ENCODE results near the gene SEMA4G.

The SEMA4G gene, protein sequence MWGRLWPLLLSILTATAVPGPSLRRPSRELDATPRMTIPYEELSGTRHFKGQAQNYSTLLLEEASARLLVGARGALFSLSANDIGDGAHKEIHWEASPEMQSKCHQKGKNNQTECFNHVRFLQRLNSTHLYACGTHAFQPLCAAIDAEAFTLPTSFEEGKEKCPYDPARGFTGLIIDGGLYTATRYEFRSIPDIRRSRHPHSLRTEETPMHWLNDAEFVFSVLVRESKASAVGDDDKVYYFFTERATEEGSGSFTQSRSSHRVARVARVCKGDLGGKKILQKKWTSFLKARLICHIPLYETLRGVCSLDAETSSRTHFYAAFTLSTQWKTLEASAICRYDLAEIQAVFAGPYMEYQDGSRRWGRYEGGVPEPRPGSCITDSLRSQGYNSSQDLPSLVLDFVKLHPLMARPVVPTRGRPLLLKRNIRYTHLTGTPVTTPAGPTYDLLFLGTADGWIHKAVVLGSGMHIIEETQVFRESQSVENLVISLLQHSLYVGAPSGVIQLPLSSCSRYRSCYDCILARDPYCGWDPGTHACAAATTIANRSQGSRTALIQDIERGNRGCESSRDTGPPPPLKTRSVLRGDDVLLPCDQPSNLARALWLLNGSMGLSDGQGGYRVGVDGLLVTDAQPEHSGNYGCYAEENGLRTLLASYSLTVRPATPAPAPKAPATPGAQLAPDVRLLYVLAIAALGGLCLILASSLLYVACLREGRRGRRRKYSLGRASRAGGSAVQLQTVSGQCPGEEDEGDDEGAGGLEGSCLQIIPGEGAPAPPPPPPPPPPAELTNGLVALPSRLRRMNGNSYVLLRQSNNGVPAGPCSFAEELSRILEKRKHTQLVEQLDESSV

GRCh38 chr10:100969187-100970075 is at the start of gene SEMA4G:
SEMA4G (plus strand) TSS chr10:100969504; CDS start chr10:100972913, 3,409 bp downstream.
- in situ Hi-C loops (cut with HindIII; ENCODE audit: low sequenced_read_pairs), result no loop called here

GRCh38 chr10:100923580-100923979 is 45.7 kb upstream of the SEMA4G start:
- in situ Hi-C loops (cut with HindIII; ENCODE audit: low sequenced_read_pairs), result no loop called here

GRCh38 chr10:100927266-100927665 is 42.0 kb upstream of the SEMA4G start:
- in situ Hi-C loops (cut with HindIII; ENCODE audit: low sequenced_read_pairs), result no loop called here

DNA sequence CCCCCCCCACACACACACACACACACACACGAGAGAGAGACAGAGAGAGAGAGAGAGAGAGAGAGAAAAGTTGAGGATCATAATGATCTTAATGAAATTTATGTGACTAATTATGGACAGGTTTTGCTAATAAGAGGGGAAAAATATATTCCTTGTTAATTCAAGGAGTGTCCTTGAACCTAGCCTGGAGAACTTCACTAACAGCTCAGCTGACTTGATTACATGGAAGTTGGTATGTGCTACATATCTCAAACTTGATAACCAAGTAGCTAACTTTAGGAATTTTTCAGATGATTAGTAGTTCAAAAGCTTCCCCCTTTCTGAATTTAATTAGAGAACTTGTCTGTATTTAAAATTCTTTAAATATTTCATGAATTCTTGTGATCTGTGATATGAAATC is 41.3 kb upstream of the SEMA4G start:
- in situ Hi-C loops (cut with HindIII; ENCODE audit: low sequenced_read_pairs), result no loop called here

DNA sequence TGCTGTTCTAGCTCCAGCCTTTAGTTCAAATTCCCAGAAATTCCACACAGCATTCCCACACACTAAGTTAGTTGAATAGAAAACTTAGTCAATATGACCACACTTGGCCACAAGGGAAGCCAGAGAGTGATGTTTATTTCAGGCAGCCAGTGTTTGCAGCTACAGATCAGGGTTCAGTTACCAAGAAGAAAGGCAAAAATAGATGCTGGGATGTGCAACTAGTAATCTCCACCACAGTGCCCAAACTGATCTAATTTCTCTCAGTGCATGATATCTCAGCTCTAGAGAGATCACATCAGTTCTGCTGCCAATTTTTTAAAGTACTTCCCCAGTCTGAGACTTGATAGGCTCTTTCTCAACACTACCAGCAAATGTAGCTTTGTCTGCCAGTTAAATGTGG is 38.9 kb upstream of the SEMA4G start:
- in situ Hi-C loops (cut with HindIII; ENCODE audit: low sequenced_read_pairs), result no loop called here

DNA sequence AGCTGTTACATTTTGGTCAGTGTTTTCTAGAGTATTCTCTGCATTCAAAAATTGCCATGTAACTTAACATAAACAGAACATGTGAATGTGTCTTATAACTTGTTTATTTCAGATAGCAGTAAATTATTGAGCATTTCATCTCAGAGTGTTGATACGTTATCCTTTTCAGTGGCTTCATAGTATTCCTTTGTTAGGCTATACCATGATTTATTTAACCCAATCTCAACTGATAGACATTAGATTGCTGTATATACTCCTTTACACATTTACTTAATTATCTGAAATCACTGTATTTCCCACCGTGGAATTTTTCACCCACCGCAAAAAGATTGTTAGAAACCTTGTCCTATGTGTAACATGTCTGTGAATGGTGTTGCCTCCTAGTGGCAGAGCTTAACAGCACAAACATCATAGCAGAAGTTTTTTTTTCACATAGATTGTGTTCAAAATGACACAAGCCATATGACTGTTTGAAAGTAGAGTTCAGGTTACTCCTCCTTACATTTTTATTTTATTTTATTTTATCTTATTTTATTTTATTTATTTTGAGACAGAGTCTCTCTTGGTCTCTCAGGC is 35.1 kb upstream of the SEMA4G start:
- in situ Hi-C loops (cut with HindIII; ENCODE audit: low sequenced_read_pairs), result no loop called here

GRCh38 chr10:100939763-100940344 is 29.4 kb upstream of the SEMA4G start:
- in situ Hi-C loops (cut with HindIII; ENCODE audit: low sequenced_read_pairs), result no loop called here

DNA sequence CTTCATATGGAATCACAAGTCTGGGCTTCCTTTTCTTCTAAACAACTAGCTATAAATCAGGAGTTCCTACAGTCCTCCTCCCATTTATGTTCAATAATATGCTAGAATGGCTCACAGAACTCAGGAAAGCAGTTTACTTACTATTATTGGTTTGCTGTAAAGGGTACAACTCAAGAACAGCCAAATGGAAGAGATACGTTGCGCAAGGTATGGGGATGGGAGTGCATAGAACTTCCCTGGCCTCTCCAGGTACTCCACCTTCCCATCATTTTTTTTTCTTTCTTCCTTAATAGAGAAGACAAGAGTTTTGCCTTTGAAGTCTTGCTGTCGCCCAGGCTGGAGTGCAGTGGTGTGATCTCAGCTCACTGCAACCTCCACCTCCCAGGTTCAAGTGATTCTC is 27.1 kb upstream of the SEMA4G start:
- in situ Hi-C loops (cut with HindIII; ENCODE audit: low sequenced_read_pairs), result no loop called here

DNA sequence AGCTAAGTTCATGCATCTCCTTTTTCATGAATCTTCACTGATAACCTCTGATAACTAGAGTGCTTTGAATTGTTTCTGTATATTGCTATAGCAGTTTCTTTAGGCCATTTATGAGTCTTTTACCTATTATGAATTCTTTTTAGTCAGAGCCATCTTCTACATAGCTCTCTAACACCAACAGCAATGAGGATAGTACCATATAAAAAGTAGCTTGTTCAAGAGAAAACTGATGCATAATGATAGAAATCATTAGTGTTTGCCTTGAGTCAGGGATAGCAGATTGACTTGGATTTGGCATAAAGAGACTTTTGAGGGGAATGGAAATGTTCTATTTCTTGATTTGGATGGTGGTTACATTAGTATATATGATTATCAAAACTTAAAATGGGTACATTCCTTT is 25.8 kb upstream of the SEMA4G start:
- in situ Hi-C loops (cut with HindIII; ENCODE audit: low sequenced_read_pairs), result no loop called here

DNA sequence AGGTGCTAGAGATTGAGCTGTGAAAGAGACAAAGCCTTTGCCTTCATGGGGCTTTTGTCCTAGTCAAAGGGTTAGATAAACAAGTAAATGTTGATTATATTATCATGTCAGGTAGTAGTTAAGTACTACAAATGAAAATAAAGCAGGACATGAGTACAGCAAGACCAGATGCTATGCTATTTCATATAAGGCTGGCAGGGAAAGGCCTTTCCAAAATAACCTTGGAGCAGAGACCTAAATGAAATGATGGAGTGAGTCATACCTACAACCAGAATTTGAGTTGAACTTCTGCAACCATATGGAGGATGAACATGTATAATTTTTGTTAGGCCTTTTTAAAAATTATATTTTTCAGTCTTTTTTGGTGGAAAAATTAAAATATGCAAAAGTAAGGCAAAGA is 23.6 kb upstream of the SEMA4G start:
- in situ Hi-C loops (cut with HindIII; ENCODE audit: low sequenced_read_pairs), result no loop called here

DNA sequence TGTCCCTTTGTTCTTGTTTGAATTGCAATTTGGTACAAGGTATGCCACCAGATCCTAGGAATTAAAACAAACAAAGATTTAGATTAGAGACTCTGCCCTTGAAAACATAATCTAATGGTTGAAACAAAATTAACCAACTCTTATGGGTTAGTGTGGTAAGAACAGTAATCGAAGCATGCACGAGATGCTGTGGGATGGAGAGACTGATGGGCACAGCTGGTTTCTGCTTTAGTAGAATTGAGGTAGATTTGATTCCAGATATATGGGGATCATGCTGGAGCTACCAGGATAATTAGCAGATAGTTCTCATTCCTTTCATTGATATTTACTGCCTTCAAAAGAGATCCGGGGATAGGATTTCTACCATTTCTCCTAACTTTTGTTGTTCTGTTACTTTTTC is 20.4 kb upstream of the SEMA4G start:
- in situ Hi-C loops (cut with HindIII; ENCODE audit: low sequenced_read_pairs), result no loop called here

DNA sequence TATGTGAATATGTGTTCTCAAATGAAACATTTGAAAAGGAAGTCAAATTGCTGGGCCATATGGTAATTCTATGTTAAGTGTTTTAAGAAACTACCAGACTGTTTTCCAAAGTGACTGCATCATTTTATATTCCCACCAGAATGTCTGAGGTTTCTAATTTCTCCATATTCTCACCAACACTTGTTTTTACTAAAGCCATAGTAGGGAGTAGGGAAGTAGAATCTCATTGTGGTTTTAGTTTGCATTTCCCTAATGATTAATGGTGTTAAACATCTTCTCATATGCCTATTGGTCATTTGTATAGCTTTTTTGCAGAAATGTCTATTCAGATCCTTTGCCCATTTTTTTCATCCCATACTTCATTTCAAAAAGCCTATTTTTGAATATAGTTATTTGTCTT is 9.1 kb upstream of the SEMA4G start:
- in situ Hi-C loops (cut with HindIII; ENCODE audit: low sequenced_read_pairs), result no loop called here

GRCh38 chr10:100962351-100963080 is 6.8 kb upstream of the SEMA4G start:
- in situ Hi-C loops (cut with HindIII; ENCODE audit: low sequenced_read_pairs), result no loop called here

- in situ Hi-C loops (cut with HindIII; ENCODE audit: low sequenced_read_pairs), result no loop called here
These were observed 5.5 kb upstream of the SEMA4G start for GRCh38 chr10:100963826-100964225.

- in situ Hi-C loops (cut with HindIII; ENCODE audit: low sequenced_read_pairs), result no loop called here
These were observed 3.5 kb upstream of the SEMA4G start for GRCh38 chr10:100965820-100966219.

GRCh38 chr10:100966887-100967286 is 2.4 kb upstream of the SEMA4G start:
- in situ Hi-C loops (cut with HindIII; ENCODE audit: low sequenced_read_pairs), result no loop called here

GRCh38 chr10:100967332-100967731 is 2.0 kb upstream of the SEMA4G start:
- in situ Hi-C loops (cut with HindIII; ENCODE audit: low sequenced_read_pairs), result no loop called here

DNA sequence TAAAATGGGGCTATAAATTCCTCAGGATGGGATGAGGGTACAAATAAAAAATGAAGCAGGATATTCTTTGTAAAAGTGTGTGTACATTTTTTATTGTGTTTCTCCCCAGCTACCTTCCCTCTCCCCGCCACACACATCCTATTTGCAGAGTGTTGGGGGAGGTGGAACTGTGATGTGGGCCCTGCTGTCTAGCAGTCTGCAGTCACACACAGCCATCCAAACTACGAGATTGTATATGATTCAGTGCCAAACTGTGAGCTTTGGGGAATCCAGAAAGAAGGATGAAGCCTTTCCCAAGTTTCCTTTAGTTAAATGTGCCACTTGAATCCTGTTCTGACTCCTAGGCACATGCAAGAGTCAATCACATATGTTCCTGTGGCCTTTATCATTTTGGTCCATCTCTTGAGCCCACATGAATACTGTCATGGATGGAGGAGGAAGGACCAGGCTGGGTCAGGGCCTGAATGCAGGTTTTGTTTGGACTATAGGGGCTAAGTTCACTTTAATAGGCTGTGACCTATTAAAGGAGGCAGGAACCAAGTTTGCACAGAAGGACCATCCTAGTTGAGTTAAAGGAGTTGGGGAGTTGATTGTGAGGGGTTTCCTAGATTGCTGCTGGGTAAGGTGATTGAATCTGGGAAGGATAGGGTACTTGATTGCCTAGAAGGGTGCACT is 1.1 kb upstream of the SEMA4G start:
- in situ Hi-C loops (cut with HindIII; ENCODE audit: low sequenced_read_pairs), result no loop called here

- in situ Hi-C loops (cut with HindIII; ENCODE audit: low sequenced_read_pairs), result no loop called here
These were observed 479 bp upstream of the SEMA4G start for GRCh38 chr10:100968863-100969186.
